ENCODE data around the gene SAA4.
"Not testable (repeated sequence)": the region's sequence is repeated elsewhere in the genome, so short reads cannot be mapped to it uniquely, and the experiment has no call there.

SAA4 gene

DNA sequence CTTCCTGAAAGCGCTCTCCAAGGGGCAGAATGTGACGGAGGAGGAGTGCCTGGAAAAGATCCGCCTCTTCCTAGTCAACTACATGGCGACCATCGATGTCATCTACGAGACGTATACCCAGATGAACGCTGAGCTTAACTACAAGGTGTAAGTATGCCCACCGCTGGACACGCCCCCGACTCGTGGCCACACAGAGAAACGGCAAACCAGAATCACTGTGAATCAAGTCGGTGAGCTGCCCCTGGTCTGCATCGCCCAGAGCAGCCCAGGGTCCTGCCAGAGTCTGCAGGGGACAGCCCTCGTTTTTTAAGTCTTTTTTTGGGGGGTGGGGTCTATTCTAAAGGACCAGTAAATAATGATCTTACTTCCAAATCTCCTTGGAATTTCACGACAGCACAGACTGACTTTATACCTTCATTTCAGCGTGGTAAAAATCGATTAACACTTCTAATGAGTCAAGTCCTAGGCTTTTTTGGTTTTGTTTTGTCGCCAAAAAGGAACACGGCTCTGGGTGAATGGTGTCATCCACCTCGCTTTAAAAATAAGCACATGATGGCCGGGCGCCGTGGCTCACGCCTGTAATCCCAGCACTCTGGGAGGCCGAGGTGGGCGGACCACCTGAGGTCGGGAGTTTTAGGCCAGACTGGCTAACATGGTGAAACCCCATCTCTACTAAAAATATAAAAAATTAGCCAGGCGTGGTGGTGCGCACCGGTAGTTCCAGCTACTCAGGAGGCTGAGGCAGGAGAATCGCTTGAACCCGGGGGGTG lies 46.9 kb downstream of the SAA4 start:
- not testable (repeated sequence) for DNase-seq (ENCODE audit: low read depth, low spot score)

DNA sequence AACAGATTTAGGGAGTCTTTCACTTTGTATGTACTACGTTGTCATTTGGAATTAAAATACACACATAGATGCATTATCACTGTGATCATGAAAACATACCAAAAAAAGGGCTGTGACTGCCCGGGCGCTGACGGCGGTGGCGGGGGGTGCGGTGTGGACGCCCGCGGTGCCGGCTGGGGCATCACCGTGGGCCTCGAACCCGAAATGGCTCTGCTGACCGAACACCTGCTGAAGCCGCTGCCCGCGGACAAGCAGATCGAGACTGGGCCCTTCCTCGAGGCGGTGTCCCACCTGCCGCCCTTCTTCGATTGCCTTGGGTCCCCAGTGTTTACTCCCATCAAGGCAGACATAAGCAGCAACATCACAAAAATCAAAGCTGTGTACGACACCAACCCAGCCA lies 47.8 kb downstream of the SAA4 start:
- DNase-seq (ENCODE audit: low read depth, low spot score) = no peak
